Activated CD4-positive, alpha-beta T cell treated with anti-CD3 and anti-CD28 coated beads, Interleukin-2, amount 50 U/mL, for 4 hours (primary cell): Measurements from ENCODE around the gene GTF2F2.

Experiments used
- DNase-seq, 2 experiments: peaks; one replicate each; pipeline ENCODE4 v3.0.0-alpha.2; 2020

GTF2F2 gene

GRCh38 chr13:45305079-45305478, 184.8 kb downstream of the GTF2F2 start:
- no peak for DNase-seq

GRCh38 chr13:45306966-45307365, 186.7 kb downstream of the GTF2F2 start:
- DNase-seq: no peak

GRCh38 chr13:45310341-45311131, 190.2 kb downstream of the GTF2F2 start:
- no peak for DNase-seq

GRCh38 chr13:45314822-45315221, 194.5 kb downstream of the GTF2F2 start:
- DNase-seq: no peak

- DNase-seq: no peak
These were observed 195.3 kb downstream of the GTF2F2 start for GRCh38 chr13:45315520-45316167.

GRCh38 chr13:45316338-45316737, 196.0 kb downstream of the GTF2F2 start:
- DNase-seq: no peak

GRCh38 chr13:45316996-45317395, 196.7 kb downstream of the GTF2F2 start:
- DNase-seq: no peak

- no peak for DNase-seq
These were observed 200.7 kb downstream of the GTF2F2 start for GRCh38 chr13:45320876-45321629.

GRCh38 chr13:45325806-45326205, 205.5 kb downstream of the GTF2F2 start:
- no peak for DNase-seq

- no peak for DNase-seq
These were observed 207.1 kb downstream of the GTF2F2 start for GRCh38 chr13:45327253-45327955.

GRCh38 chr13:45328661-45329111, 208.4 kb downstream of the GTF2F2 start:
- DNase-seq: no peak

- no peak for DNase-seq
These were observed 210.9 kb downstream of the GTF2F2 start for GRCh38 chr13:45331123-45331619.

GRCh38 chr13:45331692-45332035, 211.4 kb downstream of the GTF2F2 start:
- DNase-seq: no peak

GRCh38 chr13:45332036-45332830, 211.9 kb downstream of the GTF2F2 start:
- no peak for DNase-seq

GRCh38 chr13:45332831-45333219, 212.5 kb downstream of the GTF2F2 start:
- DNase-seq: no peak

- DNase-seq: no peak
These were observed 213.1 kb downstream of the GTF2F2 start for GRCh38 chr13:45333251-45333976.
